Measurements from ENCODE around the gene FAM83G.

DNA sequence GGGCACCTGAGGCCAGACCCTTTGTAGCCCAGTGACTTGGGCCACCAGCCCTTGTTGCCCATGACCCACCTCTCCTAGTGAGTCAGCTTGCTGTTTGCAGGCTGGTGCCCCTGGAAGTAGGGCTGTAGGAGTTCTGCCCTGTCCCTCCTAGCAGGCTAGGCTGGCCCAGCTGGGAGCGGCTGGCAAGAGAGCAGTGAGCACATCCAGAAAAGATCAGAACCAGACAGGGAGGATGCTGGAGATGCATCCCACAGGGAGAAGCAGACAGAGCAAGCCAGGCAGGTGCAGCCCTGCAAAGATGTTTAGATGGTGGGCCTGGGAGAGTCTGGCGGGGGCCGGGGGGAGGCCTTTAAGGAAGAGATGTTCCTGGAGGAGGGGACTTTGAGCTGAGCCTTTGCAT lies 50.2 kb downstream of the FAM83G start:
- no peak for TF ChIP-seq SUZ12 (IDR thresholded peaks at IDR 0.05; ENCODE audit: extremely low read depth, insufficient read depth, insufficient read length)
- TF ChIP-seq ZNF274 (IDR thresholded peaks at IDR 0.05; ENCODE audit: low read depth, low read length): no peak
- no peak for TF ChIP-seq YY1 (IDR thresholded peaks at IDR 0.05; ENCODE audit: insufficient read depth, insufficient read length)
